GM13977 (cell line): ENCODE data around the gene ANO1.
A peak's percentile ranks its signal among the peaks of the same experiment; 100 is the strongest.

Experiments used
- DNase-seq: peaks from one replicate; pipeline ENCODE4 v3.0.0; 2012; ENCODE audit warnings: low spot score
- in situ Hi-C: fragments of 300-500 bp; cut with MboI; formaldehyde crosslinking; loops from one replicate; pipeline ENCODE4 v1.12.0; 2022; ENCODE audit warnings: low sequenced_read_pairs, low pct_unique_long_range_greater_than_20kb, mixed read lengths, inconsistent platforms; ENCODE audit not compliant: unreplicated experiment
- TF ChIP-seq, protein P1 (sequence below): IDR thresholded peaks from 2 replicates; pipeline ENCODE4 v1.5.1; 2012; ENCODE audit warnings: mild to moderate bottlenecking, control low read depth; ENCODE audit not compliant: insufficient read depth; ENCODE audit errors: extremely low read depth, missing control alignments

Gene ANO1

DNA sequence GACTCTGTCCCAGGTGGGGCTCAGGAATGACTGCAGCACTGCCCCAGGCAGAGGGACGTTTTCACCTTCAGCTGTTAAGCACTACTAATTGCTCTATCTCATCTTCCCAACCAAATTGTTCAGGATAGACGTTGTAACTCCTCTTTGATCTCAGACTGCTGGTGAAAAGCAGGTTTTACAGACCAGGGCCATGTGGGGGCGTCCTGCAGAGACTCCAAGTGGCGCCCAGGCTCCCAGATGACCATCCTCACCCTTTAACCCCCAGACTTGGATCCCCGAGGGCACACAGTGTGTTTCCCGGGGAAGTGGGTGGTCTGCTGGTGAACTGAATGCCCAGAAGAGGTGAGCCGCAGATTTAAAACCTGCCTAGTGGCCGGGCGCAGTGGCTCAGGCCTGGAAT lies 148.8 kb downstream of the ANO1 start:
- DNase-seq, result no peak
- TF ChIP-seq, protein P1, sequence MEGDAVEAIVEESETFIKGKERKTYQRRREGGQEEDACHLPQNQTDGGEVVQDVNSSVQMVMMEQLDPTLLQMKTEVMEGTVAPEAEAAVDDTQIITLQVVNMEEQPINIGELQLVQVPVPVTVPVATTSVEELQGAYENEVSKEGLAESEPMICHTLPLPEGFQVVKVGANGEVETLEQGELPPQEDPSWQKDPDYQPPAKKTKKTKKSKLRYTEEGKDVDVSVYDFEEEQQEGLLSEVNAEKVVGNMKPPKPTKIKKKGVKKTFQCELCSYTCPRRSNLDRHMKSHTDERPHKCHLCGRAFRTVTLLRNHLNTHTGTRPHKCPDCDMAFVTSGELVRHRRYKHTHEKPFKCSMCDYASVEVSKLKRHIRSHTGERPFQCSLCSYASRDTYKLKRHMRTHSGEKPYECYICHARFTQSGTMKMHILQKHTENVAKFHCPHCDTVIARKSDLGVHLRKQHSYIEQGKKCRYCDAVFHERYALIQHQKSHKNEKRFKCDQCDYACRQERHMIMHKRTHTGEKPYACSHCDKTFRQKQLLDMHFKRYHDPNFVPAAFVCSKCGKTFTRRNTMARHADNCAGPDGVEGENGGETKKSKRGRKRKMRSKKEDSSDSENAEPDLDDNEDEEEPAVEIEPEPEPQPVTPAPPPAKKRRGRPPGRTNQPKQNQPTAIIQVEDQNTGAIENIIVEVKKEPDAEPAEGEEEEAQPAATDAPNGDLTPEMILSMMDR, result no peak
- in situ Hi-C loops, result no loop called here

DNA sequence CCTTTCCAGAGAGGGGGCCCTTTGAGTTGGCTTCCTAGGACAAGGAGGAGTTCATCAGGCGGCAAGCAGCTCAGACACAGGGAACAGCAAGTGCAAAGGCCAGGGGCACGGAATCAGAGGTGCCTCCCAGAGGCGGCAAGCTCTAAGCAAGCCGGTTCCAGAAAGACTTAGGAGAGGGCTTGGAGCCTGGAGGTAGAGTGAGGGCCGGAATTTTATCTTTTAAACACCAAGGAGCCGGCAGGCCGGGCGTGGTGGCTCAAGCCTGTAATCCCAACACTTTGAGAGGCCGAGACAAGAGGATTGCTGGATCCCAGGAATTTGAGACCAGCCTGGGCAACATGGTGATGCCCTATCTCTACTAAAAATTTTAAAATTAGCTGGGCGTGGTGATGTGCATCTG lies 151.6 kb downstream of the ANO1 start:
- DNase-seq, result no peak
- TF ChIP-seq, protein P1, result no peak
- in situ Hi-C loops, result no loop called here

DNA sequence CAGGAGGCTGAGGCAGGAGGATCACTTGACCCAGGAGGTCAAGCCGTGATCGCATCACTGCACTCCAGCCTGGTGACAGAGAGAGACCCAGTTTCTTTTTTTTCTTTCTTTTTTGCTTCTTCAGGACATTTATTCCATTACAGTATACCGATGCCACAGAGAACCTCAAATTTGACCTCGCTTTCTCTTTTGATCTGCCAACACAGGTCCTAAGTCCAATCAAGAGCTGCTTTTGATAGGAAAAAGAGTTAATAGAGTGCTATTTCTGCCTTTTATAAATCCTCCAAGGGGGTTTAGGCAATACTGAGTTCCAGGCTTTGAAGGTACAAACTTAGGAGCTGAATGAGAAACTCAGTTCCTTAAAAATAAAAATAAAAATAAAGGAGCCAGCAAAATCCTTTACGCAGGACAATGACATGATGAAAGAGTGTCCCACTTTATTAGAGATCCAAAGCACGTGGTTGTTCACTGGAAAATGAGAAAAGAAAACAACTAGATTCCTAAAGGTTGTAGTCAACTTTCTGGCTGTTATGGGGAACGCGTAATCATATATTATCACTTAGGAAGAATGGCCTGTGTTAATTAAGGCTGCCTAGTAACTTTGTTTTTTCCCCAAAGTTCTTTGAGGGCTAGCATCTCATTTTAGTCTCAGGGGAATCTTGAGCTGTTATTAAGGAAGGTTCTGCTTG lies 152.2 kb downstream of the ANO1 start:
- DNase-seq, result no peak
- TF ChIP-seq, protein P1, result no peak
- in situ Hi-C loops, result no loop called here

GRCh38 chr11:70230840-70231710 lies 153.0 kb downstream of the ANO1 start:
- in situ Hi-C loops, result no loop called here
- TF ChIP-seq, protein P1, result no peak
- DNase-seq, result no peak

- TF ChIP-seq, protein P1, result no peak
- no peak for DNase-seq
- in situ Hi-C loops, result no loop called here
These were observed 154.9 kb downstream of the ANO1 start for GRCh38 chr11:70233034-70233433.

- TF ChIP-seq, protein P1, result no peak
- peak; percentile 51 for DNase-seq
- in situ Hi-C loops, result no loop called here
These were observed 155.4 kb downstream of the ANO1 start for GRCh38 chr11:70233511-70233934.
